ENCODE results near the gene NAE1.

NAE1 gene

DNA sequence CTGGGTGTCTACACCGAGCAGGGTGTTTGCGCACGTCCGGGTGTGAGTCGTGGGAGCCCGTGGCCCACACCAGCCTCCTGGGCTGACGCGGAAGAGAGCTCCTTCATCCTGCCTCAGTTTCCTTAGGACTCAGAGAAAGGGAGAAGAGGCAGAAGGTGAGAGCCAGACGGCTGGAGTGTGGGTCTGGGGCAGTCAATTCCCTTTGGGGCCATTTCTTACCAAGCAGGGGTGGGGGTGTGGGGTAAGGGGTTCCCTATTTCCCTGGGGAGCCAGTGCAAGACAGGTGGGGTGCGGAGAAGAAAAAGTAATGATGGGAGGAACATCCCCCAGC lies 14.3 kb upstream of the NAE1 start:
- TF ChIP-seq, protein P1, sequence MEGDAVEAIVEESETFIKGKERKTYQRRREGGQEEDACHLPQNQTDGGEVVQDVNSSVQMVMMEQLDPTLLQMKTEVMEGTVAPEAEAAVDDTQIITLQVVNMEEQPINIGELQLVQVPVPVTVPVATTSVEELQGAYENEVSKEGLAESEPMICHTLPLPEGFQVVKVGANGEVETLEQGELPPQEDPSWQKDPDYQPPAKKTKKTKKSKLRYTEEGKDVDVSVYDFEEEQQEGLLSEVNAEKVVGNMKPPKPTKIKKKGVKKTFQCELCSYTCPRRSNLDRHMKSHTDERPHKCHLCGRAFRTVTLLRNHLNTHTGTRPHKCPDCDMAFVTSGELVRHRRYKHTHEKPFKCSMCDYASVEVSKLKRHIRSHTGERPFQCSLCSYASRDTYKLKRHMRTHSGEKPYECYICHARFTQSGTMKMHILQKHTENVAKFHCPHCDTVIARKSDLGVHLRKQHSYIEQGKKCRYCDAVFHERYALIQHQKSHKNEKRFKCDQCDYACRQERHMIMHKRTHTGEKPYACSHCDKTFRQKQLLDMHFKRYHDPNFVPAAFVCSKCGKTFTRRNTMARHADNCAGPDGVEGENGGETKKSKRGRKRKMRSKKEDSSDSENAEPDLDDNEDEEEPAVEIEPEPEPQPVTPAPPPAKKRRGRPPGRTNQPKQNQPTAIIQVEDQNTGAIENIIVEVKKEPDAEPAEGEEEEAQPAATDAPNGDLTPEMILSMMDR (IDR thresholded peaks at IDR 0.05; ENCODE audit: low read depth, low read length, missing control alignments), result no peak
- no peak overlapping the region for H3K4me3 ChIP-seq (ENCODE audit: low read depth, low read length)
- DNase-seq (ENCODE audit: low read depth), result no peak

DNA sequence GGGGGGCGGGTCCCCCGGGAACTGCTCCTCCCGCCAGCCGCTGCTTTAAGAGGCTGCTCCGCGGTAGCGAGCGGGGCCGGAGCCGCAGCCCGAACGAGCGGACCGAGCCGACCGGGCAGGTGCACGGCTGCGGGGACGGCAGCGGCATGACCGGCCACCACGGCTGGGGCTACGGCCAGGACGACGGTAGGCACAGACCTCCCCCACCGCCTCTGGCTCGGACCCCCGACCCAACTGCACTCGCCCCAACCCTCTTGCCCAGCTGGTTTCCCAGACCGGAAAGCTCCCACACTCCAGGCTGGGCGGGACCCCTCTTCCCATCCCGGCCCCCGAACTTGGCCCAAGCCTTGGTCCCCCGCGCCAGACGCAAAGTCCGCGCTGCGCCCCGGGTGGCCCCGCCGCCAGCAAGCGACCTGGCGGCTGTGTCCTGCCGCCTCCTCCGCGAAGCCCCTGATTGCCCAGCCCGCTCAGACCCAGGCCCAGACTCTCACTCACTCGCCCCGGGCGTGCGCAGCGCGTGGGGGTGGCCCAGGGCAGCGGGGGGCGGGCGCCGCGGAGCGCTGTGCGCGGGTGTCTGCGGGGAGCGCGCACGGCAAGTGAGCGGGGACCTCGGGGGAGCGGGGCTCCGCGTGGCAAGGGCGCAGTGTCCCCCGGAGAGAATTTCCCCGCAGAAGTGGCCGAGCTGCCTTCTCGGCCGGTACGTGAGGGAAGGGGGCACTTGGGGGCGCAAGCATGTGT lies 13.7 kb upstream of the NAE1 start, which contains the start of gene CA7:
TSS of gene CA7 (plus strand) at position 73 of the 738 bp plus-strand sequence. CDS start at position 147, 74 bp downstream.
- no peak for DNase-seq (ENCODE audit: low read depth)
- no peak within 1 kb of the TSS for H3K4me3 ChIP-seq (ENCODE audit: low read depth, low read length)
- TF ChIP-seq, protein P1 (IDR thresholded peaks at IDR 0.05; ENCODE audit: low read depth, low read length, missing control alignments), result no peak

DNA sequence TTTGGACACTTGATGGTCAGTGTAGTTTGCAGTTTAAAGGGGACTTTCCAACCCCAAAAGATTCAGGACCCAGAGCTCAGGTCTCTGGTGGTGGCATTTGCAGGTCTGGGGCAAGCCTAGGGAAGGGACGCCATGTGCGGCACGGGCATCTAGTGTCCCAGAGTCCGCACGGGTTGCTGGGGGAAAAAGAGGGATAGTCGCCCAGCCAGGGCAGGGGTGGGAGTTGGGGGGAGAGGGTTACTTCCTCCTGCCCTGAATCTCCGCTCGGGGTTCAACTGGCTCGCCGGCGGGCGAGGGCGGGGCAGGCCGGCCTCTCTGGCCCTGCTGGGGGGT lies 13.2 kb upstream of the NAE1 start:
- TF ChIP-seq, protein P1 (IDR thresholded peaks at IDR 0.05; ENCODE audit: low read depth, low read length, missing control alignments), result no peak
- no peak overlapping the region for H3K4me3 ChIP-seq (ENCODE audit: low read depth, low read length)
- DNase-seq (ENCODE audit: low read depth), result no peak

DNA sequence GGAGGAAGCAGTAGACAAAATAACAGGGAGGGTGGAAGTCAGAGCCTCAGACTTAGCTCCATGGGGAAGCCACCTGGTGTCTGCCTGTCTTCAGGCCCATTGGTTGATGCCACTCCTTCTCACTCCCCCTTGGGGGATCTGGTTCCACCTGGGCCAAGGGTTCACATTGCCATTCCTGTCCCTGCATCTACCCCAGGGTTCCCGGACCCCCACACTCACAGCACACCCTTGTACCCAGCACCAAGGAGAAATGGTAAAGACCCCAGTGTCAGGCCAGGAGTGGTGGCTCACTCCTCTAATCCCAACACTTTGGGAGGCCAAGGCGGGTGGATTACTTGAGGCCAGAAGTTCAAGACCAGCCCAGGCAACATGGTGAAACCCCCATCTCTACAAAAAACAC lies 12.4 kb upstream of the NAE1 start:
- DNase-seq (ENCODE audit: low read depth), result no peak
- TF ChIP-seq, protein P1 (IDR thresholded peaks at IDR 0.05; ENCODE audit: low read depth, low read length, missing control alignments), result no peak
- no peak overlapping the region for H3K4me3 ChIP-seq (ENCODE audit: low read depth, low read length)

DNA sequence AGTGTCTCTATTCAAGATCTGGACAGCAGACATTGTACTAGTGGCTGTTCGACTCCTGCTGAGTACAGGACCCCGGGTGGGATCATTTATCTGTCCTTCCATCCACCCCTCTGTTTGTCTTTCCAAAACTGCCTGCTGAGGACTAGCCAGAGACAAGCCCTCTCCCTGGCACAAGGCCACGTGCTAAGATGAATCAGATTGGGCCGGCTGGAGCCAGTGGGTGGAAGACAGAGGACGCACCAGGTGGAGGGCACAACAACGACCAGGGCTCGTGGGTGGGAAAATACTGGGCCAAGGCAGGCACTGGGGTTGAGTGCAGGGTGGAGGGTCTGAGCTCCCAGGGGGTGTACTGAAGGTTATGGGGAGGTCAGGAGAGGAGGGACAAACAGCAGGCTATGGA lies 12.0 kb upstream of the NAE1 start:
- no peak overlapping the region for H3K4me3 ChIP-seq (ENCODE audit: low read depth, low read length)
- TF ChIP-seq, protein P1 (IDR thresholded peaks at IDR 0.05; ENCODE audit: low read depth, low read length, missing control alignments), result no peak
- DNase-seq (ENCODE audit: low read depth), result no peak

DNA sequence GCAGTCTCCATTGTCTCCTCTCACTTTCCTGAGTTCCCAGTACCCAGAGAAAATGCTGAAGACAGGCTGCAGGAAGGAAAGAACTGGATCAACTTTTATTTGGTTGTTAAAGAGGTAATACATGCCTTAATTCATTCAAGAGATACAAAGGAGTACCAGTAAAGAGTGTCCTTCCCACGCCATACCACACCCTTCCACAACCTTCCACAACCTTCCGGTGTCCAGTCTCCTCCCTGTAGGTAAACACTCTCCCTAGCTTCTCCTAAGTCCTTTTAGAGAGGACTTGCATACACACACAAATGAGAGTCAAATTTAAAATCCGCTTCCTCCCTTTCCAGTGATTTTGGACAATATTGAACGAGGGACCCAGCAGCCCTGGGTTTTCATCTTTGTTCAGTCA lies 10.6 kb upstream of the NAE1 start:
- H3K4me3 ChIP-seq (ENCODE audit: low read depth, low read length), result no peak overlapping the region
- DNase-seq (ENCODE audit: low read depth), result no peak
- TF ChIP-seq, protein P1 (IDR thresholded peaks at IDR 0.05; ENCODE audit: low read depth, low read length, missing control alignments), result no peak

DNA sequence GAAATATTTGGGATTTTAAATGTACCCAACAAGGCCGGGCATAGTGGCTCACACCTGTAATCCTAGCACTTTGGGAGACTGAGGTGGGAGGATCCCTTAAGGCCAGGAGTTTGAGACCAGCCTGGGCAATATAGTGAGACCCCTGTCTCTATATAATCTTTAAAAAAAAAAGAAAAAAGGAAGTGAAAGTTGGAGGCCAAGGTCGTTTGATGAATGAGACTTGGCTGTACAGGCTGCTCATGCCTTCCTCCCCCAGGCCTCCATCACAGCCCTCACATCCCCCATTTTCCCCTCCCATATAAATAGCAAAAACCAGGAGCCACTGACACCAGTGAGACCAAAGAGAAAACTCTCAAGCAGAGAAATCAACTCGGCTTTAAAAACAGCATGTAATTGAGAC lies 10.1 kb upstream of the NAE1 start:
- H3K4me3 ChIP-seq (ENCODE audit: low read depth, low read length), result no peak overlapping the region
- no peak for DNase-seq (ENCODE audit: low read depth)
- TF ChIP-seq, protein P1 (IDR thresholded peaks at IDR 0.05; ENCODE audit: low read depth, low read length, missing control alignments), result no peak
